ENCODE measurements around the gene RYR2. TPM values are rescaled to one million over a fixed set of nuclear protein-coding genes. Genes with fewer than 3 reads are reported as not detected.
"Not testable (repeated sequence)": the region's sequence is repeated elsewhere in the genome, so short reads cannot be mapped to it uniquely, and the experiment has no call there.

Gene RYR2
- total RNA-seq, 4 donors from 2014 or later, result 0.23 to 4.6 (median 0.89) TPM

DNA sequence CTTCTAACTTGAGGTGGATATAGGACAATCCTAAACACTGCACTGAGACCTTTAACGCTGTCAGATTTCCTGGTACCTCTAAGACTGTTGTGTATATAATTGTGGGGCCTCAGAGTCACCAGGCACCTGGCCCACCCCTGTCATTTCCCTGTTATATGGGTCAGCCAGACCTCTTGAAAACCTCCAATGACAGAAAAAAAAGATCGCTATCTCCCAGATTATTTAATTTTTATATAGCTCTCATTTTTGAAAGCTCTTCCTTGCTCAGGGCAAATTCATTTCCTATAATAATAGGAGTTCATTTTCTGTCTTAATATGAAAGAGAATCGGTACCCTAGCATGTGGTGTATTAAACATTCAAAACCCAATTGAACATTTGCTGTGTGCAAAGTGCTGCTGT is 792.1 kb downstream of the RYR2 start:
- H3K4me1 ChIP-seq, result no peaks in the 10 kb centered on the region
- intact Hi-C loops (cut with DNase I), result no loop called here
- no peaks in the 10 kb centered on the region for H3K9me3 ChIP-seq
- H3K36me3 ChIP-seq, result no peaks in the 10 kb centered on the region
- H3K4me3 ChIP-seq, result no peak overlapping the region
- 76 to 80% methylated on average over 3 of the region's 3 CpGs for WGBS, 2 donors
- no peaks in the 10 kb centered on the region for H3K27me3 ChIP-seq
- H3K27ac ChIP-seq, result no peak overlapping the region
- TF ChIP-seq POLR2A (IDR thresholded peaks at IDR 0.05), result no peak
- TF ChIP-seq, protein P1, sequence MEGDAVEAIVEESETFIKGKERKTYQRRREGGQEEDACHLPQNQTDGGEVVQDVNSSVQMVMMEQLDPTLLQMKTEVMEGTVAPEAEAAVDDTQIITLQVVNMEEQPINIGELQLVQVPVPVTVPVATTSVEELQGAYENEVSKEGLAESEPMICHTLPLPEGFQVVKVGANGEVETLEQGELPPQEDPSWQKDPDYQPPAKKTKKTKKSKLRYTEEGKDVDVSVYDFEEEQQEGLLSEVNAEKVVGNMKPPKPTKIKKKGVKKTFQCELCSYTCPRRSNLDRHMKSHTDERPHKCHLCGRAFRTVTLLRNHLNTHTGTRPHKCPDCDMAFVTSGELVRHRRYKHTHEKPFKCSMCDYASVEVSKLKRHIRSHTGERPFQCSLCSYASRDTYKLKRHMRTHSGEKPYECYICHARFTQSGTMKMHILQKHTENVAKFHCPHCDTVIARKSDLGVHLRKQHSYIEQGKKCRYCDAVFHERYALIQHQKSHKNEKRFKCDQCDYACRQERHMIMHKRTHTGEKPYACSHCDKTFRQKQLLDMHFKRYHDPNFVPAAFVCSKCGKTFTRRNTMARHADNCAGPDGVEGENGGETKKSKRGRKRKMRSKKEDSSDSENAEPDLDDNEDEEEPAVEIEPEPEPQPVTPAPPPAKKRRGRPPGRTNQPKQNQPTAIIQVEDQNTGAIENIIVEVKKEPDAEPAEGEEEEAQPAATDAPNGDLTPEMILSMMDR (IDR thresholded peaks at IDR 0.05), result no peak
- no peak for DNase-seq

DNA sequence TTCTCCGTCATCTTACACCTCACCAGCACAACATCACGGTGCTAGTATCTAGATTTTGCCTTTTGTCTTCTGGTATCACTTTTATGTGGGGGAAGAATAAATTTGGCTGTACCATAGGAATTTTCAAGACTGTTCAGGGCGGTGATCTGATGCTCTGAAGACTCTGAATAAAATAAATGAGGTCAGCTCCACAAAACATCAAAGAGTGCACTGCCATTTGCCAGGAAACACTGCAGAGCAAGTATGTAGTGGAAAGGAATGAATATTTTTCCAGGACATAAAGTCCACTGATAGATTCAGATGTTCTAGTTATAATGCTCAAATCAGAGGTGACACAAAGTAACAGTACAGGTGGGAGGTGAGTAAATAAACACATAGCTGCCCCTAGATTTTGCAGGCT is 792.5 kb downstream of the RYR2 start:
- H3K4me3 ChIP-seq, result no peak overlapping the region
- TF ChIP-seq, protein P1 (IDR thresholded peaks at IDR 0.05), result no peak
- TF ChIP-seq POLR2A (IDR thresholded peaks at IDR 0.05), result no peak
- WGBS, 2 donors, result 44 to 71% methylated on average over 3 of the region's 3 CpGs

DNA sequence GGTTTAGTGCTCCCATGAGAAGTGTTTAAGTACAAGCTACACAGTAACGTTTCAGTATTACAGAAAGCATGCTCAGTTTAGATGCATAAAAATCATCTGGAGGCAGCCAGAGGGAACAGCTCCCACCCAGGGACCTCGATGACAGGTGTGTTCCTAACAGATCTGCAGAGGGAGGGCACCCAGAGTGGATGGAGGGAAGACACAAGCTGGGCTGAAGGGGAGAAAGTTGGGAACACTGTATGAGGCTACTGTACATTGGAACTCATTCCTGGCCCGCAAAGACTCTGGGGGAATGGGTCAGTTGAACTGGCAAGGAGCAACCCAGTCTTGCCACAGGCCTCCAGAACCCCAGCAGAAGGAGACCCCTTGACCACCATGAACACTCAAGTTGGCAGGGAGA is 796.3 kb downstream of the RYR2 start:
- H3K4me1 ChIP-seq, result no peaks in the 10 kb centered on the region
- H3K4me3 ChIP-seq, result no peak overlapping the region
- WGBS, 2 donors, result 27 to 54% methylated on average over 2 to 3 of the region's 3 CpGs
- TF ChIP-seq, protein P1 (IDR thresholded peaks at IDR 0.05), result no peak
- no peak for TF ChIP-seq POLR2A (IDR thresholded peaks at IDR 0.05)
- no peak overlapping the region for H3K27ac ChIP-seq
- intact Hi-C loops (cut with DNase I), result no loop called here
- no peak for DNase-seq
- no peaks in the 10 kb centered on the region for H3K36me3 ChIP-seq
- H3K27me3 ChIP-seq, result no peaks in the 10 kb centered on the region
- no peaks in the 10 kb centered on the region for H3K9me3 ChIP-seq

More for the DNA sequence above, 792.5 kb downstream of the RYR2 start:
- H3K27ac ChIP-seq, result no peak overlapping the region
- no peaks in the 10 kb centered on the region for H3K27me3 ChIP-seq
- H3K9me3 ChIP-seq, result no peaks in the 10 kb centered on the region
- no peaks in the 10 kb centered on the region for H3K4me1 ChIP-seq
- no peak for DNase-seq
- intact Hi-C loops (cut with DNase I), result no loop called here
- no peaks in the 10 kb centered on the region for H3K36me3 ChIP-seq

DNA sequence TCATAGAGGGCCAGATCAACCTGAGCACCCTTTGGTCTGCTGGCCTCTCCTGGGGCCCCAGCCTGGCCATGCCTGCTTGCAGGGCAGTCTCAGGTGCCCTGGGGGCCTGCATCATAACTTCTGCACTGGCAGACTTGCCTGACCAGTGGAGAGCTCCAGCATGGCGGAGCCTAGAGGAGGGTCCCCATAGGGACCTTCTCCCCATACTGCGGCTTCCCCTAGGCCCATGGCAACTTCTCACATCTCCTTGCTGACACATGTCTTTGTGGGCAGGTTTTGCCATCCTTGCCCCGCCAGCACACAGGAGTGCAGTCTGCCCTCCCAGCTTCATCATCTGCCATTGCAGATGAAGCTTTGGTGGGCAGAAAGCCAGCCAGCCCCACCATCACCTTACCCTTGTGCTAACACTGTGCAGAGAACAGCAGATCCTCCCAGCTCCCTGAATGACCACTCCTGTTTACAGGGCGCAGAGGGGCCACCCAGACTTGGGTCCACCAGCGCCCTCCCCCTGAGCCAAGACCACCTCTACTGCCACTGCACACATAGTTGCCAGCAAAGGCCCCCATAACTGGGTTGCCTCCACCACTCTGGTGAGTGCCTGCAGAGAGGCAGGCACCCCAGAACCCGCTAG is 797.0 kb downstream of the RYR2 start:
- H3K27me3 ChIP-seq, result no peaks in the 10 kb centered on the region
- intact Hi-C loops (cut with DNase I), result no loop called here
- H3K36me3 ChIP-seq, result no peaks in the 10 kb centered on the region
- H3K27ac ChIP-seq, result no peak overlapping the region
- no peaks in the 10 kb centered on the region for H3K4me1 ChIP-seq
- H3K9me3 ChIP-seq, result no peaks in the 10 kb centered on the region
- no peak for DNase-seq
- 80% methylated on average over 3 of the region's 6 CpGs; no CpG with 5 or more reads in 1 of the 2 donors for WGBS, 2 donors
- no peak overlapping the region for H3K4me3 ChIP-seq
- TF ChIP-seq POLR2A (IDR thresholded peaks at IDR 0.05), result no peak
- TF ChIP-seq, protein P1 (IDR thresholded peaks at IDR 0.05), result no peak

DNA sequence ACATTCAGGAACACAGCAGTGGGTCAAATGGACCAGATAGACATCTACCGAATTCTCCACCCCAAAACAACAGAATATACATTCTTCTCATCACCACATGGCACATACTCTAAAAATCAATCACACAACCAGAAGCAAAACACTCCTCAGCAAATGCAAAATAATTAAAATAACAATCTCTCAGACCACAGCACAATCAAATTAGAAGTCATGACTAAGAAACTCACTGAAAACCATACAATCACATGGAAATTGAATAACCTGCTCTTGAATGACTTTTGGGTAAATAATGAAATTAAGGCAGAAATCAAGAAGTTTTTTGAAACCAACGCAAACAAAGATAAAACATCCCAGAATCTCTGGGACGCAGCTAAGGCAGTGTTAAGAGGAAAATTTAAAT is 799.5 kb downstream of the RYR2 start:
- Histone ChIP-seq H3K4me3 (no peak overlapping the region), H3K27me3 (no peaks in the 10 kb centered on the region), H3K9me3 (no peaks in the 10 kb centered on the region), H3K27ac (no peak overlapping the region), H3K36me3 (no peaks in the 10 kb centered on the region), H3K4me1 (no peaks in the 10 kb centered on the region)
- intact Hi-C loops (cut with DNase I), result no loop called here
- TF ChIP-seq, protein P1 (IDR thresholded peaks at IDR 0.05), result no peak
- 45 to 59% methylated on average over 3 of the region's 3 CpGs for WGBS, 2 donors
- DNase-seq, result no peak

DNA sequence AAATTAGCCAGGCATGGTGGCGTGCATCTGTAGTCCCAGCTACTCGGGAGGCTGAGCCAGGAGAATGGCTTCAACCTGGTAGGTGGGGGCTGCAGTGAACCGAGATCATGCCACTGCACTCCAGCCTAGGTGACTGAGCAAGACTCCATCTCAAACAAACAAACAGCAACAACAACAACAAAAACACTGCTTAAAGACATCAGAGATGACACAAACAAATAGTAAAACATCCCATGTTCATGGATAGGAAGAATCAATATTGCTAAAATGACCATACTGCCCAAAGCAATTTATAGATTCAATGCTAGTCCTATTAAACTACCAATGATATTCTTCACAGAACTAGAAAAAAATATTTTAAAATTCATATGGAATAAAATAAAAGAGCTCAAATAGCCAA is 801.5 kb downstream of the RYR2 start:
- H3K36me3 ChIP-seq; DNase-seq; H3K9me3 ChIP-seq; H3K4me3 ChIP-seq; H3K27ac ChIP-seq; H3K27me3 ChIP-seq; intact Hi-C loops (cut with DNase I); H3K4me1 ChIP-seq: not testable (repeated sequence)
- WGBS, 2 donors, result 81 to 94% methylated on average over 2 to 3 of the region's 3 CpGs

All from esophagus squamous epithelium (tissue), 5 donors.